Loucy (cell line): ENCODE results near the gene LSM14B.

ENCODE experiments used
- H2AFZ ChIP-seq: fragments of 200-600 bp; sonication (generic); 2 replicates; pipeline ENCODE4 v1.6.0; 2016; ENCODE audit warnings: antibody characterized with exemption, mild to moderate bottlenecking, low read length, moderate library complexity
- H3F3A ChIP-seq: fragments of 200-600 bp; 2 replicates; pipeline ENCODE4 v1.6.0; 2016; ENCODE audit warnings: antibody characterized with exemption, low read depth, mild to moderate bottlenecking
- H3K27me3 ChIP-seq: fragments of 200-600 bp; sonication (generic); 2 replicates; pipeline ENCODE4 v1.6.1; 2014; ENCODE audit warnings: low read length, mild to moderate bottlenecking; ENCODE audit not compliant: insufficient read depth, poor library complexity, severe bottlenecking
- H3K36me3 ChIP-seq: fragments of 200-600 bp; sonication (generic); 2 replicates; pipeline ENCODE4 v1.6.1; 2016; ENCODE audit warnings: low read length; ENCODE audit not compliant: insufficient read depth
- H3K4me1 ChIP-seq: fragments of 200-600 bp; sonication (generic); 2 replicates; pipeline ENCODE4 v1.5.1; 2014; ENCODE audit warnings: low read length, mild to moderate bottlenecking; ENCODE audit not compliant: insufficient read depth, poor library complexity, severe bottlenecking
- H3K4me2 ChIP-seq: fragments of 200-600 bp; sonication (generic); 2 replicates; pipeline ENCODE4 v1.6.0; 2014; ENCODE audit warnings: antibody characterized with exemption, low read length, low read depth, mild to moderate bottlenecking; ENCODE audit not compliant: poor library complexity, severe bottlenecking
- H3K4me3 ChIP-seq: fragments of 200-600 bp; sonication (generic); 2 replicates; pipeline ENCODE4 v1.5.1; 2014; ENCODE audit warnings: low read length, mild to moderate bottlenecking, mixed read lengths; ENCODE audit not compliant: poor library complexity, severe bottlenecking
- H3K79me2 ChIP-seq: fragments of 200-600 bp; sonication (generic); 2 replicates; pipeline ENCODE4 v1.6.1; 2014; ENCODE audit warnings: low read length; ENCODE audit not compliant: insufficient read depth
- H3K9ac ChIP-seq: fragments of 200-600 bp; sonication (generic); 2 replicates; pipeline ENCODE4 v1.6.0; 2014; ENCODE audit warnings: mild to moderate bottlenecking, low read depth, low read length, moderate library complexity; ENCODE audit not compliant: poor library complexity, severe bottlenecking
- H3K9me2 ChIP-seq: fragments of 200-600 bp; sonication (generic); replicated peaks from 2 replicates; pipeline ENCODE4 v1.6.1; 2016; ENCODE audit warnings: low read depth, low read length, mixed read lengths
- H3K9me3 ChIP-seq: fragments of 200-600 bp; sonication (generic); 2 replicates; pipeline ENCODE4 v1.6.1; 2014; ENCODE audit warnings: mild to moderate bottlenecking, antibody characterized with exemption, low read length, low read depth; ENCODE audit not compliant: insufficient read depth
- H4K20me1 ChIP-seq: fragments of 200-600 bp; sonication (generic); 2 replicates; pipeline ENCODE4 v1.6.0; 2014; ENCODE audit warnings: antibody characterized with exemption, low read length, mild to moderate bottlenecking; ENCODE audit not compliant: insufficient read depth, poor library complexity, severe bottlenecking
- CTCF ChIP-seq: fragments of 200-600 bp; sonication (generic); conservative IDR thresholded peaks from 2 replicates; pipeline ENCODE4 v1.5.1; 2014; ENCODE audit warnings: mild to moderate bottlenecking, antibody characterized with exemption, low read length
- EZH2phosphoT487 ChIP-seq: fragments of 200-600 bp; IDR thresholded peaks from 2 replicates; pipeline ENCODE4 v1.6.1; 2018; ENCODE audit warnings: antibody characterized with exemption, mild to moderate bottlenecking, moderate library complexity, borderline replicate concordance

The LSM14B gene

GRCh38 chr20:62096421-62097380 lies 25.6 kb upstream of the LSM14B start:
- H3F3A ChIP-seq: no peaks in the 10 kb centered on the region
- no peak for TF ChIP-seq CTCF
- no peak for TF ChIP-seq EZH2phosphoT487
- no peak overlapping the region for H3K4me2 ChIP-seq
- H2AFZ ChIP-seq: no peak overlapping the region
- no peaks in the 10 kb centered on the region for H3K9me2 ChIP-seq
- no peak overlapping the region for H3K4me3 ChIP-seq
- no peaks in the 10 kb centered on the region for H3K79me2 ChIP-seq
- no peak overlapping the region for H3K9ac ChIP-seq
- H4K20me1 ChIP-seq: no peaks in the 10 kb centered on the region
- no peaks in the 10 kb centered on the region for H3K27me3 ChIP-seq
- H3K9me3 ChIP-seq: peaks cover 3% of the 10 kb centered on the region; the same call in 1 of the 2 replicates
- no peaks in the 10 kb centered on the region for H3K4me1 ChIP-seq
- H3K36me3 ChIP-seq: no peaks in the 10 kb centered on the region

GRCh38 chr20:62097881-62098407 lies 24.3 kb upstream of the LSM14B start:
- Histone ChIP-seq H3K4me3 (no peak overlapping the region), H3K4me2 (no peak overlapping the region), H3K4me1 (no peaks in the 10 kb centered on the region), H3K9ac (no peak overlapping the region), H2AFZ (no peak overlapping the region), H4K20me1 (no peaks in the 10 kb centered on the region), H3F3A (no peaks in the 10 kb centered on the region), H3K79me2 (no peaks in the 10 kb centered on the region), H3K9me2 (no peaks in the 10 kb centered on the region), H3K27me3 (no peaks in the 10 kb centered on the region), H3K9me3 (peaks cover 3% of the 10 kb centered on the region; the same call in 1 of the 2 replicates), H3K36me3 (no peaks in the 10 kb centered on the region)
- TF ChIP-seq EZH2phosphoT487: no peak
- no peak for TF ChIP-seq CTCF

- no peaks in the 10 kb centered on the region for H3K36me3 ChIP-seq
- H3K9ac ChIP-seq: no peak overlapping the region
- no peaks in the 10 kb centered on the region for H4K20me1 ChIP-seq
- H3F3A ChIP-seq: no peaks in the 10 kb centered on the region
- no peaks in the 10 kb centered on the region for H3K27me3 ChIP-seq
- H3K9me2 ChIP-seq: no peaks in the 10 kb centered on the region
- H3K9me3 ChIP-seq: peaks cover 6% of the 10 kb centered on the region; the same call in 1 of the 2 replicates
- H3K4me3 ChIP-seq: no peak overlapping the region
- no peak overlapping the region for H3K4me2 ChIP-seq
- no peaks in the 10 kb centered on the region for H3K4me1 ChIP-seq
- no peaks in the 10 kb centered on the region for H3K79me2 ChIP-seq
- H2AFZ ChIP-seq: no peak overlapping the region
- TF ChIP-seq CTCF: no peak
- no peak for TF ChIP-seq EZH2phosphoT487
These were observed 21.2 kb upstream of the LSM14B start for GRCh38 chr20:62101078-62101477.
